ENCODE measurements around the gene PMM2.

GRCh38 chr16:8885674-8886592, 88.3 kb downstream of the PMM2 start:
- no peak for TF ChIP-seq MAX (CRISPR knock-in tag; IDR thresholded peaks at IDR 0.05)
- TF ChIP-seq ZNF671 (CRISPR knock-in tag; IDR thresholded peaks at IDR 0.05) = no peak
- no peak for TF ChIP-seq CTCF (IDR thresholded peaks at IDR 0.05)
- TF ChIP-seq, protein P1, sequence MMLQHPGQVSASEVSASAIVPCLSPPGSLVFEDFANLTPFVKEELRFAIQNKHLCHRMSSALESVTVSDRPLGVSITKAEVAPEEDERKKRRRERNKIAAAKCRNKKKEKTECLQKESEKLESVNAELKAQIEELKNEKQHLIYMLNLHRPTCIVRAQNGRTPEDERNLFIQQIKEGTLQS (CRISPR knock-in tag; conservative IDR thresholded peaks at IDR 0.05) = no peak
- TF ChIP-seq, protein P2, sequence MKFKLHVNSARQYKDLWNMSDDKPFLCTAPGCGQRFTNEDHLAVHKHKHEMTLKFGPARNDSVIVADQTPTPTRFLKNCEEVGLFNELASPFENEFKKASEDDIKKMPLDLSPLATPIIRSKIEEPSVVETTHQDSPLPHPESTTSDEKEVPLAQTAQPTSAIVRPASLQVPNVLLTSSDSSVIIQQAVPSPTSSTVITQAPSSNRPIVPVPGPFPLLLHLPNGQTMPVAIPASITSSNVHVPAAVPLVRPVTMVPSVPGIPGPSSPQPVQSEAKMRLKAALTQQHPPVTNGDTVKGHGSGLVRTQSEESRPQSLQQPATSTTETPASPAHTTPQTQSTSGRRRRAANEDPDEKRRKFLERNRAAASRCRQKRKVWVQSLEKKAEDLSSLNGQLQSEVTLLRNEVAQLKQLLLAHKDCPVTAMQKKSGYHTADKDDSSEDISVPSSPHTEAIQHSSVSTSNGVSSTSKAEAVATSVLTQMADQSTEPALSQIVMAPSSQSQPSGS (CRISPR knock-in tag; IDR thresholded peaks at IDR 0.05; ENCODE audit: borderline replicate concordance, low read depth) = no peak
- TF ChIP-seq TP53 (CRISPR knock-in tag; IDR thresholded peaks at IDR 0.05) = no peak
- no peak for TF ChIP-seq MYBL2 (CRISPR knock-in tag; IDR thresholded peaks at IDR 0.05)
- TF ChIP-seq ZNF423 (CRISPR knock-in tag; IDR thresholded peaks at IDR 0.05) = no peak
- TF ChIP-seq, protein P3, sequence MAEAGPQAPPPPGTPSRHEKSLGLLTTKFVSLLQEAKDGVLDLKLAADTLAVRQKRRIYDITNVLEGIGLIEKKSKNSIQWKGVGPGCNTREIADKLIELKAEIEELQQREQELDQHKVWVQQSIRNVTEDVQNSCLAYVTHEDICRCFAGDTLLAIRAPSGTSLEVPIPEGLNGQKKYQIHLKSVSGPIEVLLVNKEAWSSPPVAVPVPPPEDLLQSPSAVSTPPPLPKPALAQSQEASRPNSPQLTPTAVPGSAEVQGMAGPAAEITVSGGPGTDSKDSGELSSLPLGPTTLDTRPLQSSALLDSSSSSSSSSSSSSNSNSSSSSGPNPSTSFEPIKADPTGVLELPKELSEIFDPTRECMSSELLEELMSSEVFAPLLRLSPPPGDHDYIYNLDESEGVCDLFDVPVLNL (CRISPR knock-in tag; IDR thresholded peaks at IDR 0.05; ENCODE audit: borderline replicate concordance, low read depth) = no peak
